ENCODE data around the gene TELO2.
"Not testable (repeated sequence)": the region's sequence is repeated elsewhere in the genome, so short reads cannot be mapped to it uniquely, and the experiment has no call there.

TELO2 gene

GRCh38 chr16:1475552-1476114 is 17.5 kb upstream of the TELO2 start:
- no peak for DNase-seq (ENCODE audit: low spot score)

GRCh38 chr16:1477033-1477432 is 16.1 kb upstream of the TELO2 start:
- no peak for DNase-seq (ENCODE audit: low spot score)

GRCh38 chr16:1478937-1479336 is 14.2 kb upstream of the TELO2 start:
- not testable (repeated sequence) for DNase-seq (ENCODE audit: low spot score)

- no peak for DNase-seq (ENCODE audit: low spot score)
These were observed 11.0 kb upstream of the TELO2 start for GRCh38 chr16:1481906-1482835.

- no peak for DNase-seq (ENCODE audit: low spot score)
These were observed 7.2 kb upstream of the TELO2 start for GRCh38 chr16:1485847-1486496.

- DNase-seq (ENCODE audit: low spot score) = no peak
These were observed 6.4 kb upstream of the TELO2 start for GRCh38 chr16:1486551-1487390.

- no peak for DNase-seq (ENCODE audit: low spot score)
These were observed 5.6 kb upstream of the TELO2 start for GRCh38 chr16:1487395-1488053.

- no peak for DNase-seq (ENCODE audit: low spot score)
These were observed 5.0 kb upstream of the TELO2 start for GRCh38 chr16:1488054-1488601.

GRCh38 chr16:1488619-1489018 is 4.5 kb upstream of the TELO2 start, which contains the start of gene PTX4:
TSS of gene PTX4 (minus strand) at chr16:1488944. CDS start at chr16:1488909, 35 bp downstream.
- DNase-seq (ENCODE audit: low spot score) = no peak

- no peak for DNase-seq (ENCODE audit: low spot score)
These were observed 4.1 kb upstream of the TELO2 start for GRCh38 chr16:1489077-1489476.

GRCh38 chr16:1491327-1491726 is 1.8 kb upstream of the TELO2 start:
- DNase-seq (ENCODE audit: low spot score) = no peak

GRCh38 chr16:1492082-1492922 is 858 bp upstream of the TELO2 start:
- DNase-seq (ENCODE audit: low spot score) = no peak

- no peak for DNase-seq (ENCODE audit: low spot score)
These were observed 560 bp downstream of the TELO2 start for GRCh38 chr16:1493746-1494094.

GRCh38 chr16:1494129-1494640 is 1.0 kb downstream of the TELO2 start:
- DNase-seq (ENCODE audit: low spot score) = peak; percentile 86

GRCh38 chr16:1494711-1495110 is 1.6 kb downstream of the TELO2 start:
- DNase-seq (ENCODE audit: low spot score) = no peak

- DNase-seq (ENCODE audit: low spot score) = no peak
These were observed 2.2 kb downstream of the TELO2 start for GRCh38 chr16:1495211-1495888.

GRCh38 chr16:1495889-1496262 is 2.7 kb downstream of the TELO2 start:
- DNase-seq (ENCODE audit: low spot score) = no peak

- DNase-seq (ENCODE audit: low spot score) = no peak
These were observed 3.3 kb downstream of the TELO2 start for GRCh38 chr16:1496464-1496863.

- DNase-seq (ENCODE audit: low spot score) = no peak
These were observed 3.9 kb downstream of the TELO2 start for GRCh38 chr16:1497014-1497598.
